Smooth muscle cell (in vitro differentiated cells): ENCODE data around the gene OTOG. TPM values are rescaled to one million over a fixed set of nuclear protein-coding genes. Genes with fewer than 3 reads are reported as not detected.

Experiments
- DNase-seq: peaks from one replicate; lab custom pipeline; 2025; ENCODE audit not compliant: unreplicated experiment; lab: John Stamatoyannopoulos, UW
- H2AFZ ChIP-seq: fragments of 200-600 bp; sonication (generic); 2 replicates; pipeline ENCODE4 v1.6.0; 2016; ENCODE audit warnings: antibody characterized with exemption, low read depth, mild to moderate bottlenecking
- H3F3A ChIP-seq: fragments of 200-600 bp; sonication (generic); 2 replicates; pipeline ENCODE4 v1.6.0; 2017; ENCODE audit warnings: antibody characterized with exemption, low read depth
- H3K27ac ChIP-seq: fragments of 200-600 bp; sonication (generic); 2 replicates; pipeline ENCODE4 v1.5.1; 2016; ENCODE audit warnings: low read depth, mild to moderate bottlenecking
- H3K27me3 ChIP-seq: fragments of 200-600 bp; sonication (generic); 2 replicates; pipeline ENCODE4 v1.6.1; 2016; ENCODE audit warnings: low read depth, mild to moderate bottlenecking
- H3K36me3 ChIP-seq: fragments of 200-600 bp; sonication (generic); 2 replicates; pipeline ENCODE4 v1.5.1; 2016; ENCODE audit warnings: low read depth
- H3K4me1 ChIP-seq: fragments of 200-600 bp; sonication (generic); 2 replicates; pipeline ENCODE4 v1.5.1; 2016; ENCODE audit warnings: low read depth
- H3K4me2 ChIP-seq: fragments of 200-600 bp; sonication (generic); 2 replicates; pipeline ENCODE4 v1.6.0; 2016; ENCODE audit warnings: mild to moderate bottlenecking
- H3K4me3 ChIP-seq: fragments of 200-600 bp; sonication (generic); 2 replicates; pipeline ENCODE4 v1.5.1; 2016; ENCODE audit warnings: mild to moderate bottlenecking
- H3K79me2 ChIP-seq: fragments of 200-600 bp; sonication (generic); 2 replicates; pipeline ENCODE4 v1.6.0; 2016; ENCODE audit warnings: low read depth, mild to moderate bottlenecking
- H3K9ac ChIP-seq: fragments of 200-600 bp; sonication (generic); 2 replicates; pipeline ENCODE4 v1.6.0; 2016; ENCODE audit warnings: low read depth
- H3K9me3 ChIP-seq: fragments of 200-600 bp; sonication (generic); replicated peaks from 2 replicates; pipeline ENCODE4 v1.5.1; 2016; ENCODE audit warnings: low read depth
- H4K20me1 ChIP-seq: fragments of 200-600 bp; sonication (generic); 2 replicates; pipeline ENCODE4 v1.6.0; 2016; ENCODE audit warnings: low read depth
- CTCF ChIP-seq: fragments of 200-600 bp; sonication (generic); IDR thresholded peaks from 2 replicates; pipeline ENCODE4 v1.5.1; 2017; ENCODE audit warnings: borderline replicate concordance, mild to moderate bottlenecking, antibody characterized with exemption; ENCODE audit not compliant: insufficient read depth, poor library complexity, severe bottlenecking
- WGBS: methylation state at CpG from one replicate; pipeline ENCODE4 v1.1.7; 2016; ENCODE audit warnings: low lambda C conversion rate; 5-methylcytosine and 5-hydroxymethylcytosine counted together
- polyA plus RNA-seq: library from polyadenylated mRNA; unstranded; fragments of >200 nt; fragmentation: Nextera tagmentation; extraction: Ambion mirVana; gene quantifications from 2 replicates; pipeline ENCODE4 v1.2.1, GENCODE V29; 2016
- total RNA-seq: library from RNA; depleted of rRNA; stranded (reverse); fragments of >200 nt; gene quantifications from 2 replicates; pipeline ENCODE4 v1.2.3, GENCODE V29; 2014

OTOG gene
- total and polyA plus RNA-seq, 2 experiments from 2014 or later, result not detected

GRCh38 chr11:17611049-17611448 lies 64.0 kb downstream of the OTOG start:
- H3K27me3 ChIP-seq, result peaks cover 23% of the 10 kb centered on the region
- no peak overlapping the region for H3K4me2 ChIP-seq
- H3K79me2 ChIP-seq, result no peaks in the 10 kb centered on the region
- H2AFZ ChIP-seq, result no peak overlapping the region
- H3K36me3 ChIP-seq, result no peaks in the 10 kb centered on the region
- H4K20me1 ChIP-seq, result no peaks in the 10 kb centered on the region
- no peak overlapping the region for H3K27ac ChIP-seq
- H3F3A ChIP-seq, result no peaks in the 10 kb centered on the region
- no peaks in the 10 kb centered on the region for H3K9me3 ChIP-seq
- H3K4me3 ChIP-seq, result no peak overlapping the region
- H3K4me1 ChIP-seq, result no peaks in the 10 kb centered on the region
- no peak overlapping the region for H3K9ac ChIP-seq
- DNase-seq, result no peak
- TF ChIP-seq CTCF, result no peak
- WGBS, result 77% methylated on average over 11 of the region's 12 CpGs

GRCh38 chr11:17611503-17612220 lies 64.6 kb downstream of the OTOG start:
- peaks cover 28% of the 10 kb centered on the region for H3K27me3 ChIP-seq
- WGBS, result 93% methylated on average over 13 of the region's 13 CpGs
- no peaks in the 10 kb centered on the region for H3K36me3 ChIP-seq
- TF ChIP-seq CTCF, result no peak
- no peak overlapping the region for H3K27ac ChIP-seq
- H2AFZ ChIP-seq, result no peak overlapping the region
- no peaks in the 10 kb centered on the region for H3K9me3 ChIP-seq
- H4K20me1 ChIP-seq, result no peaks in the 10 kb centered on the region
- H3F3A ChIP-seq, result no peaks in the 10 kb centered on the region
- H3K9ac ChIP-seq, result no peak overlapping the region
- H3K4me2 ChIP-seq, result no peak overlapping the region
- H3K4me3 ChIP-seq, result no peak overlapping the region
- H3K4me1 ChIP-seq, result no peaks in the 10 kb centered on the region
- H3K79me2 ChIP-seq, result no peaks in the 10 kb centered on the region
- no peak for DNase-seq

- H3K36me3 ChIP-seq, result no peaks in the 10 kb centered on the region
- no peaks in the 10 kb centered on the region for H3K79me2 ChIP-seq
- H3F3A ChIP-seq, result no peaks in the 10 kb centered on the region
- H3K9ac ChIP-seq, result no peak overlapping the region
- WGBS, result 82% methylated on average over 18 of the region's 18 CpGs
- H3K27me3 ChIP-seq, result peaks cover 28% of the 10 kb centered on the region
- TF ChIP-seq CTCF, result no peak
- DNase-seq, result no peak
- no peaks in the 10 kb centered on the region for H3K4me1 ChIP-seq
- no peak overlapping the region for H2AFZ ChIP-seq
- H3K4me3 ChIP-seq, result no peak overlapping the region
- no peak overlapping the region for H3K4me2 ChIP-seq
- no peak overlapping the region for H3K27ac ChIP-seq
- no peaks in the 10 kb centered on the region for H4K20me1 ChIP-seq
- H3K9me3 ChIP-seq, result no peaks in the 10 kb centered on the region
Measured at GRCh38 chr11:17612221-17613188, 65.4 kb downstream of the OTOG start.
